ENCODE measurements around the gene S100A4.

DNA sequence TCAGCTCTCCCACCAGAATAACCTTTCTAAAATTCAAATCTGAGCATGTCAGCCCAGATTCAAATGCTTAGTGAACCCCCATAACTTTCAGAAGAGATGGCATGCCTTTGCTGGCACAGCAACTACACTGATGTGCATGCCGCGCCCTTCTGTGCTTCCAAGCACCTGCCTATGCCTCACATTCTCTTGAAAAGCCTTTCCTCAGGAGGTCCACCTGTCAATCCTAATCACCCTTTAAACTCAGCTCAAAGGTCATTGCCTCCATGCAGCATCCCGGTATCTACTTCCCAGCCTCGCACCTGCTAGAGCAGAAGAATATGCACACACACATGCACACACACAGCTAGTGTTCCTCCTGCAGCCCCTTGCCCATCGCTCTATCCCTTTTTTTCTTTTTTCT lies 25.3 kb upstream of the S100A4 start:
- TF ChIP-seq, protein P1, sequence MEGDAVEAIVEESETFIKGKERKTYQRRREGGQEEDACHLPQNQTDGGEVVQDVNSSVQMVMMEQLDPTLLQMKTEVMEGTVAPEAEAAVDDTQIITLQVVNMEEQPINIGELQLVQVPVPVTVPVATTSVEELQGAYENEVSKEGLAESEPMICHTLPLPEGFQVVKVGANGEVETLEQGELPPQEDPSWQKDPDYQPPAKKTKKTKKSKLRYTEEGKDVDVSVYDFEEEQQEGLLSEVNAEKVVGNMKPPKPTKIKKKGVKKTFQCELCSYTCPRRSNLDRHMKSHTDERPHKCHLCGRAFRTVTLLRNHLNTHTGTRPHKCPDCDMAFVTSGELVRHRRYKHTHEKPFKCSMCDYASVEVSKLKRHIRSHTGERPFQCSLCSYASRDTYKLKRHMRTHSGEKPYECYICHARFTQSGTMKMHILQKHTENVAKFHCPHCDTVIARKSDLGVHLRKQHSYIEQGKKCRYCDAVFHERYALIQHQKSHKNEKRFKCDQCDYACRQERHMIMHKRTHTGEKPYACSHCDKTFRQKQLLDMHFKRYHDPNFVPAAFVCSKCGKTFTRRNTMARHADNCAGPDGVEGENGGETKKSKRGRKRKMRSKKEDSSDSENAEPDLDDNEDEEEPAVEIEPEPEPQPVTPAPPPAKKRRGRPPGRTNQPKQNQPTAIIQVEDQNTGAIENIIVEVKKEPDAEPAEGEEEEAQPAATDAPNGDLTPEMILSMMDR (IDR thresholded peaks at IDR 0.05), result no peak
- TF ChIP-seq POLR2A (IDR thresholded peaks at IDR 0.05), result no peak
